Calu3 (cell line): ENCODE measurements around the gene CHML. TPM values are rescaled to one million over a fixed set of nuclear protein-coding genes. Genes with fewer than 3 reads are reported as not detected.

Experiments
- Bru-seq: library from RNA; stranded (reverse); fragments of 400-500 nt; gene quantifications from one replicate; lab custom pipeline; 2021; lab: Mats Ljungman, UMichigan
- BruChase-seq, 2 experiments: library from RNA; stranded (reverse); fragments of 400-500 nt; gene quantifications; one replicate each; lab custom pipeline; 2021; lab: Mats Ljungman, UMichigan
- BruUV-seq: library from RNA; stranded (reverse); fragments of 400-500 nt; replicated peaks from 2 replicates; lab custom pipeline; 2021; lab: Mats Ljungman, UMichigan
- CTCF ChIA-PET: fragments of 300-600 bp; sonication (Branson Sonifier 250); formaldehyde crosslinking; loops from one replicate; lab custom pipeline; 2022; ENCODE audit warnings: antibody characterized with exemption; lab: Charles Lee
- DNase-seq: peaks from one replicate; pipeline ENCODE4 v3.0.0; 2022
- H3K27ac Mint-ChIP-seq: one replicate; pipeline ENCODE4 v1.8.0; 2022; ENCODE audit warnings: mixed read lengths; ENCODE audit not compliant: unreplicated experiment
- H3K27me3 Mint-ChIP-seq: one replicate; pipeline ENCODE4 v1.8.0; 2022; ENCODE audit warnings: mixed read lengths; ENCODE audit not compliant: unreplicated experiment
- H3K36me3 Mint-ChIP-seq: one replicate; pipeline ENCODE4 v1.8.0; 2022; ENCODE audit warnings: mild to moderate bottlenecking, moderate library complexity, mixed read lengths; ENCODE audit not compliant: insufficient read depth, unreplicated experiment
- H3K4me1 Mint-ChIP-seq: one replicate; pipeline ENCODE4 v1.8.0; 2022; ENCODE audit warnings: mild to moderate bottlenecking, low read depth, mixed read lengths; ENCODE audit not compliant: unreplicated experiment
- H3K4me3 Mint-ChIP-seq: one replicate; pipeline ENCODE4 v1.8.0; 2022; ENCODE audit warnings: mild to moderate bottlenecking, low read depth, moderate library complexity, mixed read lengths; ENCODE audit not compliant: unreplicated experiment
- H3K9me3 Mint-ChIP-seq: one replicate; pipeline ENCODE4 v1.8.0; 2022; ENCODE audit warnings: low read depth, mixed read lengths; ENCODE audit not compliant: unreplicated experiment
- intact Hi-C: fragments of 100-400 bp; cut with micrococcal nuclease; formaldehyde crosslinking; loops from one replicate; pipeline ENCODE4 v1.10.0; 2022; ENCODE audit not compliant: unreplicated experiment
- long read RNA-seq: library from polyadenylated mRNA; stranded (forward); transcript quantifications from one replicate; pipeline ENCODE4 v2.0.0, GENCODE V29; 2022
- total RNA-seq: library from RNA; stranded (reverse); gene quantifications from 2 replicates; pipeline ENCODE4 v1.2.3, GENCODE V29; 2022
- TF ChIP-seq, protein P1 (sequence below): fragments of 200-600 bp; IDR thresholded peaks from one replicate; pipeline ENCODE4 v1.8.0; 2022; ENCODE audit warnings: antibody characterized with exemption; ENCODE audit not compliant: unreplicated experiment

Gene CHML, protein sequence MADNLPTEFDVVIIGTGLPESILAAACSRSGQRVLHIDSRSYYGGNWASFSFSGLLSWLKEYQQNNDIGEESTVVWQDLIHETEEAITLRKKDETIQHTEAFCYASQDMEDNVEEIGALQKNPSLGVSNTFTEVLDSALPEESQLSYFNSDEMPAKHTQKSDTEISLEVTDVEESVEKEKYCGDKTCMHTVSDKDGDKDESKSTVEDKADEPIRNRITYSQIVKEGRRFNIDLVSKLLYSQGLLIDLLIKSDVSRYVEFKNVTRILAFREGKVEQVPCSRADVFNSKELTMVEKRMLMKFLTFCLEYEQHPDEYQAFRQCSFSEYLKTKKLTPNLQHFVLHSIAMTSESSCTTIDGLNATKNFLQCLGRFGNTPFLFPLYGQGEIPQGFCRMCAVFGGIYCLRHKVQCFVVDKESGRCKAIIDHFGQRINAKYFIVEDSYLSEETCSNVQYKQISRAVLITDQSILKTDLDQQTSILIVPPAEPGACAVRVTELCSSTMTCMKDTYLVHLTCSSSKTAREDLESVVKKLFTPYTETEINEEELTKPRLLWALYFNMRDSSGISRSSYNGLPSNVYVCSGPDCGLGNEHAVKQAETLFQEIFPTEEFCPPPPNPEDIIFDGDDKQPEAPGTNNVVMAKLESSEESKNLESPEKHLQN
- total RNA-seq, result 28.2 and 30.4 TPM in 2 replicates
- Bru-seq, nascent RNA, result percentile 90 among the genes with signal in this experiment
- BruChase-seq, experiment 1, labeled RNA remaining after a 6-hour chase, result percentile 98 among the genes with signal in this experiment
- BruChase-seq, experiment 2, labeled RNA remaining after a 2-hour chase, result percentile 97 among the genes with signal in this experiment
- long read RNA-seq, full-length matches to known transcripts, result 10 of 12 reads
- long read RNA-seq, partial matches to known transcripts, result 0 of 12 reads
- long read RNA-seq, other reads (novel, unspliced or antisense), result 2 of 12 reads

DNA sequence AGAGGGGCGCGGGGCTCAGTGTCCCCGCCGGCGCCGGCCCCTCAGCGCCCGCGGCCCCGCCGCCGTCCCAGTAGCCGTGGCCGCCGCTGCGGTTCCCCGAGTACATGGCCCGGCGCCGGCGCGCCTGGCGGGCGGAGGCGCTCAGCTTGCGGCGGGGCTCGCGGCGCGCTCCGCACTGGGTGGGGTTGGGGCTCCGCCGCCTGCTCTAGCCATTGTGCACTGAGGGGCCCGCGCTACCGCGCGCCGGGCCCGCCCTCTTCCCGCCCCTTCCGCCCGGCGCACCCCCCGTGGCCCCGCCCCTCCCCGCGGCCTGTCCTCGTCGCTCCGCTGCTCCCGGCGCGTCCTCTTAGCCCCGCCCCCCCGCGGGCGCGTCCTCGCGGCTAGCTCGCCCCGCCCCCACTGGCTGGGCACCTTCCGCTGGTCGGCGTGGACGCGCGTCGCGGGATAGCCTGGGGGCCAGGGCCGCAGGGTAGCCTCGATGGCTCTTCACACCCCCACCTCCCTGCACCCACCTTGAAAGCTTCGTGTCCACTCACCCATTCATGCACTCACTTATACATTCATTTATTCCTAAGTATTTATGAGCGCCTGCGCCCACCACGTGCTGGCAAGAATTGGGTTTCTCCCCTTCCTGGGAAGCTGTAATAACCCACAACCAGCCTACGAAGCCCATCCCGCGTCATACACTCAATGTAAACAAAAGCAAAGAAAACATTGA, at the start of gene CHML, which contains the start of gene OPN3:
CHML (minus strand) TSS at position 221 of the 718 bp plus-strand sequence. CDS start 4,603 bp downstream, outside the sequence.
OPN3 (minus strand) TSS at position 221 of the 718 bp plus-strand sequence; CDS start at position 106, 115 bp downstream.
- H3K9me3 Mint-ChIP-seq, result peaks cover 5% of the 10 kb centered on the region
- intact Hi-C loops, result no loop called here
- peak; percentile 99 for DNase-seq
- peak within 1 kb of the TSS; percentile 83 for H3K27ac Mint-ChIP-seq
- CTCF ChIA-PET, result interaction anchor here (0.5 to 1.3 kb wide), 4 partner anchors 21 to 364 kb away, joined by 3 to 5 read pairs (median 4); no protein-coding TSS in a partner anchor
- H3K4me1 Mint-ChIP-seq, result peaks cover 48% of the 10 kb centered on the region
- no peaks in the 10 kb centered on the region for H3K27me3 Mint-ChIP-seq
- TF ChIP-seq, protein P1, sequence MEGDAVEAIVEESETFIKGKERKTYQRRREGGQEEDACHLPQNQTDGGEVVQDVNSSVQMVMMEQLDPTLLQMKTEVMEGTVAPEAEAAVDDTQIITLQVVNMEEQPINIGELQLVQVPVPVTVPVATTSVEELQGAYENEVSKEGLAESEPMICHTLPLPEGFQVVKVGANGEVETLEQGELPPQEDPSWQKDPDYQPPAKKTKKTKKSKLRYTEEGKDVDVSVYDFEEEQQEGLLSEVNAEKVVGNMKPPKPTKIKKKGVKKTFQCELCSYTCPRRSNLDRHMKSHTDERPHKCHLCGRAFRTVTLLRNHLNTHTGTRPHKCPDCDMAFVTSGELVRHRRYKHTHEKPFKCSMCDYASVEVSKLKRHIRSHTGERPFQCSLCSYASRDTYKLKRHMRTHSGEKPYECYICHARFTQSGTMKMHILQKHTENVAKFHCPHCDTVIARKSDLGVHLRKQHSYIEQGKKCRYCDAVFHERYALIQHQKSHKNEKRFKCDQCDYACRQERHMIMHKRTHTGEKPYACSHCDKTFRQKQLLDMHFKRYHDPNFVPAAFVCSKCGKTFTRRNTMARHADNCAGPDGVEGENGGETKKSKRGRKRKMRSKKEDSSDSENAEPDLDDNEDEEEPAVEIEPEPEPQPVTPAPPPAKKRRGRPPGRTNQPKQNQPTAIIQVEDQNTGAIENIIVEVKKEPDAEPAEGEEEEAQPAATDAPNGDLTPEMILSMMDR, result no peak
- BruUV-seq, result no TSS peak
- H3K36me3 Mint-ChIP-seq, result peaks cover 28% of the 10 kb centered on the region
- H3K4me3 Mint-ChIP-seq, result peak within 1 kb of the TSS; percentile 85

DNA sequence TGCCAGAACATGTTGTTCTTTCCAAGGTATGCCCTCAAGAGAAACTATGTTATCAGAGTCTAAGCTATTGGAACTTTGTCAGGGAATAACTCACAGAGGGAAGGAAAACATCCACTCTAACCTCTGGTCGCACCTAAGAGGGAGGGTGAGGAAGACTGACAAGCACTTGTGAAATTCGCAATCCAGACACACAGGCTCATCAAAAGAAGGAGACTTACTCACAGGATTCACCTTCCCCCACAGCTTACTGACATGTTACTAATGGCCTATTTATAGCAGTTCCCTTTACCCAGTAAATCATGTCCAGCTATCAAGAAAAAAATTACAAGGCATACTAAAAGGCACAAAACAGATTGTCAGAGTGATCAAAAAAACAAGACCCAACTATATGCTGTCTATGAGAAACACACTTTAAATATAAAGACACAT, 48.8 kb upstream of the CHML start:
- H3K27me3 Mint-ChIP-seq, result no peaks in the 10 kb centered on the region
- H3K4me3 Mint-ChIP-seq, result no peak overlapping the region
- no peak overlapping the region for H3K27ac Mint-ChIP-seq
- no peaks in the 10 kb centered on the region for H3K36me3 Mint-ChIP-seq
- no TSS peak for BruUV-seq
- no peaks in the 10 kb centered on the region for H3K9me3 Mint-ChIP-seq
- no peaks in the 10 kb centered on the region for H3K4me1 Mint-ChIP-seq
- CTCF ChIA-PET, result interaction anchor here (1.1 kb wide), 1 partner anchor 13 kb away, joined by 4 read pairs; no protein-coding TSS in a partner anchor
- intact Hi-C loops, result no loop called here
- TF ChIP-seq, protein P1, result no peak
- DNase-seq, result no peak

DNA sequence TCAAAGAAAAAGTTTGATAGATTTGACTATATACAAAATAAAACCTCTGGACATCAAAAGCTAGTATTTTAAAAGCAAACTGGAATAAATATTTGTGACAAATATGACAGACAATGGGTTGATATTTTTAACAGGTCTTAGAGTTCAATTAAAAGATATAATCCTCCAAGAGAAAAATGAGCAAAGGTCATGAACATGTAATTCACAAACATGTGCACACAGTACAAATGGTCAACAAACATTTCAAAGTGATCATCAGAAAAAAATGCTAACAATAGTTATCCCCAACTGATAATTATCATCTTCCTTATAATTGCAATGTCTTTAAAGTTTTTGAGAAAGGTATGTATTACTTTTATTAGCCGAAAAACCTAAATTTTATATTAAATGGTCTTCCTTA, 43.9 kb upstream of the CHML start:
- intact Hi-C loops, result no loop called here
- TF ChIP-seq, protein P1, result no peak

More for the DNA sequence above, 43.9 kb upstream of the CHML start:
- no TSS peak for BruUV-seq
- DNase-seq, result no peak
- CTCF ChIA-PET, result no interaction called here
- H3K36me3 Mint-ChIP-seq, result no peaks in the 10 kb centered on the region
- peaks cover 6% of the 10 kb centered on the region for H3K9me3 Mint-ChIP-seq
- peaks cover 25% of the 10 kb centered on the region for H3K27me3 Mint-ChIP-seq
- no peak overlapping the region for H3K4me3 Mint-ChIP-seq
- no peaks in the 10 kb centered on the region for H3K4me1 Mint-ChIP-seq
- no peak overlapping the region for H3K27ac Mint-ChIP-seq
